ENCODE results near the gene TSC2. TPM values are rescaled to one million over a fixed set of nuclear protein-coding genes. Genes with fewer than 3 reads are reported as not detected.

TSC2 gene
- 67.8 TPM for total RNA-seq
- long read RNA-seq, full-length matches to known transcripts, result 23 of 84 reads
- long read RNA-seq, partial matches to known transcripts, result 48 of 84 reads
- long read RNA-seq, other reads (novel, unspliced or antisense), result 13 of 84 reads

DNA sequence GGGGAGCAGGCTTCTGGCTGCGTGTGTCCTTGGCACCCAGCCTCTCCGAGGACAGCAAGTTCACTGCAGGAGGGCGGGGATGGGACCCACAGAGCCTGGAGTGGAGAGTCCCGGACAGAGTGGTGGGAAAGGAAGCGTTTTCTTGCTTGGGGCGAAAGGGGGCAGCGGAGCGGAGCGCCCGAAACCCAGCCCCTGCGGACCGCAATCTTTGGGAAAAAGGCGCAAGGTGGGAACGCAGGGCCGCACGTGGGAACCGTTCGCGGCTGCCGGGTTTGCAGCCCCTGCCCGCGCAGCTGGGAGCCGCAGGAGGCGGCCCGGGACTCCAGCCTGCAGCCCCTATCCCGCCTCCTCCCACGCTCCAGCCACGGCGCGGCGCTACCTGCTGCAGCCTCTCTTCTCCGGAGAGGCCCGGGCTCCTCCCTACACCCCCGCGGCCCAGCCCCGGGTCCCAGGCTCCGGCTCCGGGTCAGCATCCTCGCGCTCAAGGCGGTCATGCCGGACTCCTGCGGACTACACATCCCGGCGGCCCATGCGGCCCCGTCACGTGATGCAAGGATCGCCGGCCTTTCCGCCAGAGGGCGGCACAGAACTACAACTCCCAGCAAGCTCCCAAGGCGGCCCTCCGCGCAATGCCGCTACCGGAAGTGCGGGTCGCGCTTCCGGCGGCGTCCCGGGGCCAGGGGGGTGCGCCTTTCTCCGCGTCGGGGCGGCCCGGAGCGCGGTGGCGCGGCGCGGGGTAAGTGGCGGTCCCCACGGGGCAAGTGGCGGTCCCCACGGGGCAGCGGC lies at the start of gene TSC2, which contains the start of gene NTHL1:
Gene TSC2 (plus strand): TSS at position 656 of the 786 bp plus-strand sequence. CDS start 631 bp downstream, outside the sequence.
Gene NTHL1 (minus strand): TSS at position 505 of the 786 bp plus-strand sequence. CDS start 11 bp downstream, at position 494.
- DNase-seq (peak; percentile 98), ATAC-seq (ENCODE audit: poor library complexity) (peak; percentile 98)
- intact Hi-C loops (cut with DNase I), result no loop called here

- no peak for DNase-seq
- intact Hi-C loops (cut with DNase I), result no loop called here
- ATAC-seq (ENCODE audit: poor library complexity), result no peak
Measured at GRCh38 chr16:1998360-1998835, 49.4 kb upstream of the TSC2 start.

DNA sequence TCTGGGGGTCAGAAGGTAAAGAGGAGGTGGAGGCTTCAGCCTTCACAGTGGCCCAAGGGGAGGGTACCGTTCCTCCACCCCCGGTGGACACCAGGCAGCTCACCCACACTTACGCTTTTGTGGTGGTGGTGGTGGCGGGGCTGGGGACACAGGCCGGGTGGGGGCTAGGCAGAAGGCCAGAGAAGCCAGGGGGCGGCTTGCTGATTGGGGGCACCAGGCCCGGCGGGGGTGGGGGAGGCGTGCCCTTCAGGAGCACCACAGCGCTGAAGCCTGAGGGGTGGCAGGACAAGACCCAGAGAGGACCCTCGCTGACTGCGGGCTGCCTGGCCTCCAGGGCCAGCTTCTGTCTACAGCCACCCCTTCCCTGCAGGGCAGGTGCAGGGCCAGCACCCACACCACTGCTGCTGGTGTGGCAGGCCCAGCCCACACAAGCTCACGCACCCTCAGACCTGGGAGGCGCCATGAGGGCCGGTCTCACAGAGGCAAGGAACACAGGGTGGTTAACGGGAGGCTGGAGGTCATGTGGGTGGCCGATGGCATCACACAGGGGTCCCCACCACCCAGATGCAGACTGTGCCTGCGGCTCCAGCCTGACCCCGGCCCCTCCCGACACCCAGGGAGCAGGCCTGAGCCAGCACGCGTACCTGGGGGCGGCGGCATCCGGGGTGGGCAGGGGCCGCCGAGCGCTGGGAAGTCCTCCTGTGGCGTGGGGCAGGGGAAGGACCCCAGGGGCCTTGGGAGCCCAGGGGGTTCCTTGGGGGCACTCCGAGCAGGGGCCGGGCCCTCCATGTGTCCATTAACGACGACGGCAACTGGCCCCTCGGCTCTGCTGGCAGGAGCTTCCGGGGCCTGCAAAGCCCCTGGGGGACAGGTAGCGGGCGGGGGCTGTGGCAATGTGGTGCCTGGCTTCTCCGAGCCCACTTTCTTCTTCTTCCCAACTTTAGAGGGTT lies 48.7 kb upstream of the TSC2 start:
- DNase-seq (no peak), ATAC-seq (ENCODE audit: poor library complexity) (no peak)
- intact Hi-C loops (cut with DNase I), result no loop called here

- intact Hi-C loops (cut with DNase I), result no loop called here
- no peak for ATAC-seq (ENCODE audit: poor library complexity)
- DNase-seq, result no peak
Measured at GRCh38 chr16:1999866-2000514, 47.8 kb upstream of the TSC2 start.

GRCh38 chr16:2001035-2001434 lies 46.8 kb upstream of the TSC2 start:
- ATAC-seq (ENCODE audit: poor library complexity) (no peak), DNase-seq (no peak)
- intact Hi-C loops (cut with DNase I), result no loop called here

GRCh38 chr16:2001456-2002355 lies 46.1 kb upstream of the TSC2 start:
- DNase-seq (no peak), ATAC-seq (ENCODE audit: poor library complexity) (no peak)
- intact Hi-C loops (cut with DNase I), result no loop called here

- no peak for ATAC-seq (ENCODE audit: poor library complexity)
- intact Hi-C loops (cut with DNase I), result no loop called here
- no peak for DNase-seq
Measured at GRCh38 chr16:2002406-2003230, 45.2 kb upstream of the TSC2 start.

- no peak for DNase-seq
- ATAC-seq (ENCODE audit: poor library complexity), result no peak
- intact Hi-C loops (cut with DNase I), result no loop called here
Measured at GRCh38 chr16:2003231-2003826, 44.5 kb upstream of the TSC2 start.

DNA sequence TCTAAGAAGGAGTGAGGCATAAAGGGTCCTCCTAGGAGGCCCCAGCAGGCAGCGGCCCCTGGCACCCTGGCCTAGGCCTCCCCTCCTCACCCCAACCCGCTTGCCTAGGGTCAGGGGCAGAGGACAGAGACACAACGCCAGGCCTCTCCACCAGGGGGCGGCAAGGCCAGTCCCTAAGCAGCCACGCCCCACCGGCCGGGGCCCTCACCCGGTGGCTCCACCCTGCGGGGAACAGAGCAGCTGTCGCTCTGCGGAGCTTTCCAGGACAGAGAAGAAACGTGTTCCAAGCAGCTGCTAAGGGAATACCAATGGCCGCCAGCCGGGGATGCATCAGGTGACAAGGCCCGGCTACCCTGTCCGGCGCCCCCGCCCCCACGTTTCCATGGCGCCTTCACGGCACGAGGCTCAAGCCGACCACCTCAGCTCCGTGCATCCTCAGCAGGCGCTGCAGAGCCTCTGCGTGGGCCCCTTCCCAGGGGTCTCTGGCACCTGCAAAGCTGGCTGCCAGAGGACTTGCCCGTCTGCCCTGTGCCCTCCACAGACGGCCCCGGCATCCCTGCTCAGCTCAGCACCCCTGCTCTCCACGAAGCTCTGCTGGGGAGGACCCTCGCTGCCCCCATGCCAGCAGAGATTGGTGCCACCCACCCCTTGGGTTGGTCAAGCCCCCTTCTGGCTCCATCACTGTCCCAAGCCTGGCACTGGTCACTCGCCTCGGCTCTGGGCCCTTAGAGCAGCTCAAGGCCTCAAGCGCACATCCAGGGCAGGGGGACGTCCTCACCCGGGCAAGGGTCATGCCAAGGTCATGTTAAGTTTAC lies 43.8 kb upstream of the TSC2 start:
- DNase-seq, result peak; percentile 95
- intact Hi-C loops (cut with DNase I), result no loop called here
- peak; percentile 90 for ATAC-seq (ENCODE audit: poor library complexity)

GRCh38 chr16:2004795-2005517 lies 42.8 kb upstream of the TSC2 start:
- DNase-seq (no peak), ATAC-seq (ENCODE audit: poor library complexity) (no peak)
- intact Hi-C loops (cut with DNase I), result no loop called here

- DNase-seq (no peak), ATAC-seq (ENCODE audit: poor library complexity) (no peak)
- intact Hi-C loops (cut with DNase I), result no loop called here
Measured at GRCh38 chr16:2005646-2006045, 42.1 kb upstream of the TSC2 start.

GRCh38 chr16:2006317-2006716 lies 41.5 kb upstream of the TSC2 start:
- ATAC-seq (ENCODE audit: poor library complexity) (no peak), DNase-seq (no peak)
- intact Hi-C loops (cut with DNase I), result no loop called here

GRCh38 chr16:2007081-2007836 lies 40.5 kb upstream of the TSC2 start:
- DNase-seq, result no peak
- no peak for ATAC-seq (ENCODE audit: poor library complexity)
- intact Hi-C loops (cut with DNase I), result no loop called here

- no peak for ATAC-seq (ENCODE audit: poor library complexity)
- DNase-seq, result no peak
- intact Hi-C loops (cut with DNase I), result no loop called here
Measured at GRCh38 chr16:2008009-2008526, 39.7 kb upstream of the TSC2 start.
